ENCODE results near the gene MT3. TPM values are rescaled to one million over a fixed set of nuclear protein-coding genes. Genes with fewer than 3 reads are reported as not detected.

Gene MT3
- total and polyA plus RNA-seq, 9 of the 15 experiments (the other 6 are each of a cell fraction or from before 2014, with no cell fraction given), result not detected

DNA sequence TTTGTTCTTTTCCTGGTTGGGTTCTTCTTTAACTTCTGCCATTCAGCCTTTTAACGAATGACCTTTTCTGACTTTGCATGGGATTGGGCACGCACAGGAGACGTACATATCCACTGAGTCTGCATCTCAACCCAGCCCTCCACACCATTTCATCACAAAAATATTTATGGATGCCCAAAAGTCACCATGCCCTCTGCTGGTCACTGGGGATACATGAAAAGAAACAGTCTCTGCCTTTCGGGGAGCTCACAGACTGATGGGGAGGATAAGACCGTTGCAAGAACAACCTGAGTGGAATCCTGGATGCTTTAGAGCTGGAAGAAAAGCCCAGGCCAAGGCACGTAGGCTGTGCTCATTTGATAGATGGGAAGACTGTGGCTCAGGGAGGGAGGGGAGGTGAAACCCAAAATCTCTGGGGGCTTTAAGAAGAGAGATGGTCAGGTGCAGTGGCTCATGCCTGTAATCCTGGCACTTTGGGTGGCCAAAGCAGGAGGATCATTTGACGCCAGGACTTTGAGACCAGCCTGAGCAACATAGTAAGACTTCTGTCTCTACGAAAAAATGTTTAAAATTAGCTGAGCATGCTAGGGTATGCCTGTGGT lies 11.2 kb downstream of the MT3 start:
- DNase-seq (ENCODE audit: extremely low read depth in 1 of 4, low spot score in 3 of 4), result peak; percentile 47 to 61 (median 56)
- Histone ChIP-seq H3K27me3 (ENCODE audit: control insufficient read depth in 2 of 2, insufficient read depth in 2 of 2, low read length in 2 of 2) (peaks cover 3 to 16% of the 10 kb centered on the region in 2 experiments; a peak in 2 of 5 replicates), H4K20me1 (replicated peaks; ENCODE audit: control insufficient read depth, insufficient read depth, low read length) (no peaks in the 10 kb centered on the region), H2AFZ (ENCODE audit: low read depth, low read length) (no peak overlapping the region), H3K36me3 (ENCODE audit: control insufficient read depth, insufficient read depth, low read length) (no peaks in the 10 kb centered on the region), H3K9me3 (replicated peaks; ENCODE audit: control insufficient read depth, insufficient read depth, low read depth, low read length) (no peaks in the 10 kb centered on the region), H3K4me2 (ENCODE audit: insufficient read depth, low read length) (no peak overlapping the region), H3K9ac (ENCODE audit: insufficient read depth in 1 of 2, low read depth in 2 of 2, low read length in 2 of 2) (no peak overlapping the region), H3K79me2 (ENCODE audit: control insufficient read depth, insufficient read depth, low read length) (no peaks in the 10 kb centered on the region), H3K4me3 (no peak overlapping the region), H3K4me1 (replicated peaks in 1 of 2; ENCODE audit: control insufficient read depth in 2 of 2, insufficient read depth in 2 of 2, low read length in 2 of 2) (no peaks in the 10 kb centered on the region; a peak in 1 of 5 replicates), H3K9me1 (ENCODE audit: control insufficient read depth, insufficient read depth, low read length) (no peaks in the 10 kb centered on the region), H3K27ac (ENCODE audit: extremely low read depth, low read depth, low read length) (no peak overlapping the region)
- ATAC-seq, result peak; percentile 78
- ChIA-PET CTCF (ENCODE audit: low intra/inter-chr PET ratio) (interaction anchor here (0.6 to 1.2 kb wide), 3 partner anchors 22 to 101 kb away, joined by 3 to 4 read pairs (median 4); no protein-coding TSS in a partner anchor), POLR2A (interaction anchor here (0.6 to 1.0 kb wide), 3 partner anchors 101 to 463 kb away, joined by 3 to 4 read pairs (median 4); no protein-coding TSS in a partner anchor)
- under 1% methylated on average over 8 of the region's 8 CpGs for WGBS (ENCODE audit: insufficient coverage, low coverage, missing lambda C conversion rate)
- intact Hi-C loops (cut with micrococcal nuclease), result no loop called here
- in situ Hi-C loops (cut with MboI), result no loop called here
- BruUV-seq (replicated peaks), result no TSS peak
- peak; percentile 90 for FAIRE-seq
- no peak for TF ChIP-seq ZNF586 (CRISPR knock-in tag; conservative IDR thresholded peaks at IDR 0.05)
- no peak for TF ChIP-seq HOXB6 (CRISPR knock-in tag; IDR thresholded peaks at IDR 0.05; ENCODE audit: borderline replicate concordance)
- no peak for TF ChIP-seq FOXJ2 (tag; IDR thresholded peaks at IDR 0.05)
- TF ChIP-seq, protein P1, sequence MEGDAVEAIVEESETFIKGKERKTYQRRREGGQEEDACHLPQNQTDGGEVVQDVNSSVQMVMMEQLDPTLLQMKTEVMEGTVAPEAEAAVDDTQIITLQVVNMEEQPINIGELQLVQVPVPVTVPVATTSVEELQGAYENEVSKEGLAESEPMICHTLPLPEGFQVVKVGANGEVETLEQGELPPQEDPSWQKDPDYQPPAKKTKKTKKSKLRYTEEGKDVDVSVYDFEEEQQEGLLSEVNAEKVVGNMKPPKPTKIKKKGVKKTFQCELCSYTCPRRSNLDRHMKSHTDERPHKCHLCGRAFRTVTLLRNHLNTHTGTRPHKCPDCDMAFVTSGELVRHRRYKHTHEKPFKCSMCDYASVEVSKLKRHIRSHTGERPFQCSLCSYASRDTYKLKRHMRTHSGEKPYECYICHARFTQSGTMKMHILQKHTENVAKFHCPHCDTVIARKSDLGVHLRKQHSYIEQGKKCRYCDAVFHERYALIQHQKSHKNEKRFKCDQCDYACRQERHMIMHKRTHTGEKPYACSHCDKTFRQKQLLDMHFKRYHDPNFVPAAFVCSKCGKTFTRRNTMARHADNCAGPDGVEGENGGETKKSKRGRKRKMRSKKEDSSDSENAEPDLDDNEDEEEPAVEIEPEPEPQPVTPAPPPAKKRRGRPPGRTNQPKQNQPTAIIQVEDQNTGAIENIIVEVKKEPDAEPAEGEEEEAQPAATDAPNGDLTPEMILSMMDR (IDR thresholded peaks at IDR 0.05 in 2 of 3, conservative IDR thresholded peaks at IDR 0.05 in 1 of 3; ENCODE audit: insufficient read depth in 2 of 3, low read depth in 1 of 3, low read length in 3 of 3), result peak; percentile 61 to 74 (median 73)
- TF ChIP-seq, protein P2, sequence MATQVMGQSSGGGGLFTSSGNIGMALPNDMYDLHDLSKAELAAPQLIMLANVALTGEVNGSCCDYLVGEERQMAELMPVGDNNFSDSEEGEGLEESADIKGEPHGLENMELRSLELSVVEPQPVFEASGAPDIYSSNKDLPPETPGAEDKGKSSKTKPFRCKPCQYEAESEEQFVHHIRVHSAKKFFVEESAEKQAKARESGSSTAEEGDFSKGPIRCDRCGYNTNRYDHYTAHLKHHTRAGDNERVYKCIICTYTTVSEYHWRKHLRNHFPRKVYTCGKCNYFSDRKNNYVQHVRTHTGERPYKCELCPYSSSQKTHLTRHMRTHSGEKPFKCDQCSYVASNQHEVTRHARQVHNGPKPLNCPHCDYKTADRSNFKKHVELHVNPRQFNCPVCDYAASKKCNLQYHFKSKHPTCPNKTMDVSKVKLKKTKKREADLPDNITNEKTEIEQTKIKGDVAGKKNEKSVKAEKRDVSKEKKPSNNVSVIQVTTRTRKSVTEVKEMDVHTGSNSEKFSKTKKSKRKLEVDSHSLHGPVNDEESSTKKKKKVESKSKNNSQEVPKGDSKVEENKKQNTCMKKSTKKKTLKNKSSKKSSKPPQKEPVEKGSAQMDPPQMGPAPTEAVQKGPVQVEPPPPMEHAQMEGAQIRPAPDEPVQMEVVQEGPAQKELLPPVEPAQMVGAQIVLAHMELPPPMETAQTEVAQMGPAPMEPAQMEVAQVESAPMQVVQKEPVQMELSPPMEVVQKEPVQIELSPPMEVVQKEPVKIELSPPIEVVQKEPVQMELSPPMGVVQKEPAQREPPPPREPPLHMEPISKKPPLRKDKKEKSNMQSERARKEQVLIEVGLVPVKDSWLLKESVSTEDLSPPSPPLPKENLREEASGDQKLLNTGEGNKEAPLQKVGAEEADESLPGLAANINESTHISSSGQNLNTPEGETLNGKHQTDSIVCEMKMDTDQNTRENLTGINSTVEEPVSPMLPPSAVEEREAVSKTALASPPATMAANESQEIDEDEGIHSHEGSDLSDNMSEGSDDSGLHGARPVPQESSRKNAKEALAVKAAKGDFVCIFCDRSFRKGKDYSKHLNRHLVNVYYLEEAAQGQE (IDR thresholded peaks at IDR 0.05; ENCODE audit: borderline replicate concordance), result peak; percentile 42; the same call in 1 of the 2 replicates
- TF ChIP-seq, protein P2 (CRISPR knock-in tag; IDR thresholded peaks at IDR 0.05; ENCODE audit: low read depth), result no peak
- TF ChIP-seq GATA2 (CRISPR knock-in tag; IDR thresholded peaks at IDR 0.05), result peak; percentile 38; the same call in 1 of the 2 replicates
- TF ChIP-seq, protein P3, sequence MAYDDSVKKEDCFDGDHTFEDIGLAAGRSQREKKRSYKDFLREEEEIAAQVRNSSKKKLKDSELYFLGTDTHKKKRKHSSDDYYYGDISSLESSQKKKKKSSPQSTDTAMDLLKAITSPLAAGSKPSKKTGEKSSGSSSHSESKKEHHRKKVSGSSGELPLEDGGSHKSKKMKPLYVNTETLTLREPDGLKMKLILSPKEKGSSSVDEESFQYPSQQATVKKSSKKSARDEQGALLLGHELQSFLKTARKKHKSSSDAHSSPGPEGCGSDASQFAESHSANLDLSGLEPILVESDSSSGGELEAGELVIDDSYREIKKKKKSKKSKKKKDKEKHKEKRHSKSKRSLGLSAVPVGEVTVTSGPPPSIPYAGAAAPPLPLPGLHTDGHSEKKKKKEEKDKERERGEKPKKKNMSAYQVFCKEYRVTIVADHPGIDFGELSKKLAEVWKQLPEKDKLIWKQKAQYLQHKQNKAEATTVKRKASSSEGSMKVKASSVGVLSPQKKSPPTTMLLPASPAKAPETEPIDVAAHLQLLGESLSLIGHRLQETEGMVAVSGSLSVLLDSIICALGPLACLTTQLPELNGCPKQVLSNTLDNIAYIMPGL (CRISPR knock-in tag; IDR thresholded peaks at IDR 0.05), result no peak
- peak in 1 of 2 experiments; percentile 16; a peak in 1 of 4 replicates for TF ChIP-seq RCOR1 (IDR thresholded peaks at IDR 0.05; ENCODE audit: borderline replicate concordance in 1 of 2, low read depth in 2 of 2, low read length in 2 of 2)
